Esophagus muscularis mucosa (tissue), 3 donors: Measurements from ENCODE around the gene GPRASP2.

Experiments used
- CTCF ChIP-seq, 3 experiments: fragments of 200-600 bp in 2 of 3; fragments of 450-650 bp in 1 of 3; sonication (generic) in 2 of 3; IDR thresholded peaks; one replicate each; pipeline ENCODE4 v1.5.1; 2017 to 2019; ENCODE audit warnings: antibody characterized with exemption in 3 of 3, mild to moderate bottlenecking in 2 of 3, moderate library complexity in 1 of 3
- POLR2A ChIP-seq: fragments of 450-650 bp; IDR thresholded peaks from one replicate; pipeline ENCODE4 v1.6.1; 2017; ENCODE audit warnings: antibody characterized with exemption, moderate library complexity, mild to moderate bottlenecking, low read depth
- POLR2AphosphoS5 ChIP-seq, 2 donors: sonication (generic); formaldehyde crosslinking; IDR thresholded peaks; one replicate each; pipeline ENCODE4 v1.6.1; 2017; ENCODE audit warnings: antibody characterized with exemption in 2 of 2

GRCh38 chrX:102715967-102716366 is 3.7 kb downstream of the GPRASP2 start:
- TF ChIP-seq CTCF (IDR thresholded peaks at IDR 0.05) (no peak), POLR2AphosphoS5 (IDR thresholded peaks at IDR 0.05) (no peak), POLR2A (no peak)
